Fibroblast of peridontal ligament (primary cell): ENCODE results near the gene PLCXD3.
A peak's percentile ranks its signal among the peaks of the same experiment; 100 is the strongest.
"Not testable (repeated sequence)": the region's sequence is repeated elsewhere in the genome, so short reads cannot be mapped to it uniquely, and the experiment has no call there.

Source experiments
- DNase-seq: peaks from one replicate; pipeline ENCODE4 v3.0.0-alpha.2; 2010; ENCODE audit errors: extremely low read depth

Gene PLCXD3

GRCh38 chr5:41493490-41494126 lies 16.8 kb downstream of the PLCXD3 start:
- DNase-seq: not testable (repeated sequence)

- DNase-seq: no peak
Measured at GRCh38 chr5:41485533-41485932, 24.9 kb downstream of the PLCXD3 start.

- no peak for DNase-seq
Measured at GRCh38 chr5:41482715-41483114, 27.7 kb downstream of the PLCXD3 start.

- no peak for DNase-seq
Measured at GRCh38 chr5:41482173-41482572, 28.2 kb downstream of the PLCXD3 start.

- not testable (repeated sequence) for DNase-seq
Measured at GRCh38 chr5:41471571-41472208, 38.7 kb downstream of the PLCXD3 start.

GRCh38 chr5:41465493-41466171 lies 44.8 kb downstream of the PLCXD3 start:
- DNase-seq: peak; percentile 2

GRCh38 chr5:41459557-41459956 lies 50.8 kb downstream of the PLCXD3 start:
- DNase-seq: no peak

- no peak for DNase-seq
Measured at GRCh38 chr5:41457094-41457493, 53.3 kb downstream of the PLCXD3 start.

- DNase-seq: no peak
Measured at GRCh38 chr5:41452506-41452905, 57.9 kb downstream of the PLCXD3 start.

- DNase-seq: no peak
Measured at GRCh38 chr5:41447650-41448510, 62.5 kb downstream of the PLCXD3 start.

- peak; percentile 87 for DNase-seq
Measured at GRCh38 chr5:41445937-41446563, 64.4 kb downstream of the PLCXD3 start.

- DNase-seq: no peak
Measured at GRCh38 chr5:41435276-41435675, 75.1 kb downstream of the PLCXD3 start.

GRCh38 chr5:41433552-41434181 lies 76.7 kb downstream of the PLCXD3 start:
- DNase-seq: no peak

- DNase-seq: no peak
Measured at GRCh38 chr5:41432481-41433253, 77.7 kb downstream of the PLCXD3 start.

- DNase-seq: no peak
Measured at GRCh38 chr5:41427505-41427904, 82.9 kb downstream of the PLCXD3 start.

- DNase-seq: no peak
Measured at GRCh38 chr5:41425736-41426135, 84.7 kb downstream of the PLCXD3 start.

- no peak for DNase-seq
Measured at GRCh38 chr5:41420492-41421067, 89.8 kb downstream of the PLCXD3 start.

GRCh38 chr5:41418220-41419031 lies 92.0 kb downstream of the PLCXD3 start:
- DNase-seq: peak; percentile 66

- DNase-seq: no peak
Measured at GRCh38 chr5:41416336-41416735, 94.1 kb downstream of the PLCXD3 start.
